ENCODE results near the gene LYST.

LYST gene

GRCh38 chr1:235867903-235868469 is 1.3 kb upstream of the LYST start:
- H3K4me3 ChIP-seq (ENCODE audit: control insufficient read depth, low read depth, low read length): no peak overlapping the region
- DNase-seq (ENCODE audit: low read depth): no peak
- no peak for TF ChIP-seq CTCF (conservative IDR thresholded peaks at IDR 0.05; ENCODE audit: control insufficient read depth, insufficient read depth, low read depth, low read length)

DNA sequence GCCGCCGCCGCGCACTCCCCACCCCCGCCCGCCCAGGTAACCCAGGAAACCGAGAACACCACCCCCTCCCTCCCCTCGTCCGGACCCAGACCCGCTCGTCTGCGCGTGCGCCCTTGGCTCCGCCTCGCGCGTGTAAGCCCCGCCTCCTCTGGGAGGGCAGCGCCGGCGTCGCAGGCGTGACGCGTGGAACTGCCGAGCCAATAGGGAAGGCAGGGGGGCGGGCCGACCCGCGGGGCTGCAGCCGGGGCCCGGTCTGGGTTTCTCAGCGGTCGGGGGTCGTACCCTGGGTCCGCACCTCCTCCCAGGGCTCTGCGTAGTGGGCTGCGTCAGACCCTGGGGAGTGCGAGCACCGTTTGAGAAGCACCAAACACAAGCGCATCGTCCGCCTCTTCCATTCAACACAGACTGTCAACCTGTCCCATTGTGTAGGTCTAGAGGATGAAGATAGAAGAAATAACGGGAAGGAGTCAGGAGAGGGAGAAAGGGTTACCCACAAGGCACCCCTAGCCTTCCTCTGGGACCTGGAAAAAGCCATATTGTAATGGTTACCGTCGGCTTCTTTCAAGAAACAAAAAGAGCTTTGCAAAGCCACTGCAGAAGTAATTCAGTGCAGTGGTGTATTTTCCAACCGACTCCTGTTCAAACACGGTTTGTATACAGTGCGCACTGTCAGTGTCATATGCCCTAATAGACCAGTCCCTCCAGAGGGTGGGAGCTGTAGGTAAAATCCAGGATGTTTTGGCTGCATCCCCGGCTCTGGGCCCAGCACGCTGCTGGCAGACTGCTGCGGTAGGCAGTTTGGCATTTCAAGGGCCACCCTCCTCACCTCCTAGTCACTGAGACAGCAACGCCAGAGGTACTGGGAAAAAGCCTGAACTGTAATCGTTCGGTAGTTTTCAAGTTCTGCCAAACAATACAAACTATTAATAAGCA is 473 bp upstream of the LYST start:
- DNase-seq (ENCODE audit: low read depth): peak; percentile 92
- peak overlapping the region; percentile 89 for H3K4me3 ChIP-seq (ENCODE audit: control insufficient read depth, low read depth, low read length)
- TF ChIP-seq CTCF (conservative IDR thresholded peaks at IDR 0.05; ENCODE audit: control insufficient read depth, insufficient read depth, low read depth, low read length): no peak

DNA sequence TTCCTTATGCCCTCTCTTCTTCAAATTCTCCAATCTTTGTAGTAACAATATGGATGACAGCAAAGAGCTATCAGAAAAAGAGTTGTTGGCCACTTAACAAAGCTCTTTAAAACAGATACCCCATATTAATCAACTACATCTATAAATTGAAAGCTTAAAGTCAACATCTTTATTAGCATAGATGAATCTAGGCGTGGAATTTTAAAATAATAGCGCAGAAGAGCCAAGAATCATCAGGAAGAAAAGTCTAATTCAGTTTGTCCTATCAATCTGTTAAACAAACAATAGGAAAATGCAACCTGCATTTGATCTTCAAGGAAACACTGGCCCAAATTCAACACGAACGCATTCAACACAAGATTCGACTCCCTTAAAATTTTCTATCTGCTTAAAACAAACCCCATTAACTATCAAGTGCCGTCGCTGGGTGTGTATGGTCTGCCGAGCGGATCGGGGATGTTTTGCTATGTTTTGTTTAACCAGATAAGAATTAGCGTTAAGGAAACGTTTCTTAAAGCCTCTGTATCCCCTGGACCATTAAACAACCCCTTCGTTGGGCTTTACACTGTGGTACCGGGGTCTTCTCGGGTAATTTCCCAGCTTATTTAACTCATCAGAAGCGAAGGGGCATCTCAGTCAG is 1.0 kb downstream of the LYST start:
- TF ChIP-seq CTCF (conservative IDR thresholded peaks at IDR 0.05; ENCODE audit: control insufficient read depth, insufficient read depth, low read depth, low read length): no peak
- H3K4me3 ChIP-seq (ENCODE audit: control insufficient read depth, low read depth, low read length): peak overlapping the region; percentile 89
- peak; percentile 18 for DNase-seq (ENCODE audit: low read depth)

DNA sequence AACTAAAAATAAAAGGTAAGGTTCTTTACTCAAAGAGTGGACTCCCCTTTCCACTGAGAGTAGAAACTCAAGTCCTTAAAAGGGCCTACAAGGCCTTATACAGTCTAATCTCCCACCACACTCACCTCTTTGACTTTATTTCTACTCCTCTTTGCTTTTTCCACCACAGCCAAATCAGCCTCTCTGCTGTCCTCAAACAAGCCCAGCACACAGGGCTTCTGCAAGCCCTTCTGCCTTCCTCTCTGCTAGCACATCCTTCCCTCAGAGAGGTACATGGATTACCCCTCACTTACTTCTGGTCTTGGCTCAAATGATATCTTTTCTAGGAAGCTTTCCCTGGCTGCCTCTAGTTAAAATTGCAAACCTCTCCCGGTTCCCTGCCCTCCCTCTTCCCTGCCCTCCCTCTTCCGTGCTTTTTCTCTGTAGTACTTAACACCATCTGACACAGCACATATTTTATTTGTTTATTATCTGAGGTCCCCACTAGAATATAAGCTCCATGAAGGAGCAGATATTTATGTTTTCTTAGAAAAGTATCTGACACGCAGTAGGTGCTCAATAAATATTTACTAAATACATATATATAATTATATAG is 1.7 kb downstream of the LYST start:
- DNase-seq (ENCODE audit: low read depth): peak; percentile 24
- peak overlapping the region; percentile 89 for H3K4me3 ChIP-seq (ENCODE audit: control insufficient read depth, low read depth, low read length)
- no peak for TF ChIP-seq CTCF (conservative IDR thresholded peaks at IDR 0.05; ENCODE audit: control insufficient read depth, insufficient read depth, low read depth, low read length)

DNA sequence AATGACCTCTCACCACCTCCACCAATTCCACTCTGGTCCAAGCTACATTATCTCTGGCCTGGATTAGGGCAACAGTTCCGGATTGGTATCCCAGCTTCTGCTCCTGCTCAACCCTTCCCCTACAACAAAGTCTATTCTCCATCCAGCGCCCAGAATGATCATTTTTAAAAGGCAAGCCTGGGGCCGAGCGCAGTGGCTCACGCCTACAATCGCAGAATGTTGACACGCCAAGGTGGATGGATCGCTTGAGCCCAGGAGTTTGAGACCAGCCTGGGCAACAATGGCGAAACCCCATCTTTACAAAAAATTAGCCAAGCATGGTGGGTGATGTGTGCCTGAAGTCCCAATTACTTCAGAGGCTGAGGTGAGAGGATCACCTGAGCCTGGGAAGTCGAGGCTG is 2.2 kb downstream of the LYST start:
- TF ChIP-seq CTCF (conservative IDR thresholded peaks at IDR 0.05; ENCODE audit: control insufficient read depth, insufficient read depth, low read depth, low read length): no peak
- H3K4me3 ChIP-seq (ENCODE audit: control insufficient read depth, low read depth, low read length): no peak overlapping the region
- DNase-seq (ENCODE audit: low read depth): no peak

DNA sequence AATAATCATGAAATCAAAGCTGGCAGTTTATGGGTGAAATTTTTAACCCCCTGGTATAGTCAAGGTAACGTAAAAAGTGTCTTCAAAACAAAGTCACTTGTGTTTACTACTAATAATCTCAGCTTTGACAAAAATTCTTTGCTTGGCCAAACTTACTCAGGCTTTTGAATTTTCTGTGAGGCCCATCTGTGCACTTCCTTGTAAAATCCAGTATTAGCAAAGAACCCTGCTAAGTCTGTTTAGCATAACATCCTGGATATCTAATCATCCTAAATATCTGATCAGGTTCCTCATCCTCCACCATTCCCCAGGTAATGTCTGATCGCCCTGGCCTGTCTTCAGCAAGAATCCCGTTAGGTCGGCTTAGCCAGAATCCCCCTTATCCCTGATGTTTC is 3.0 kb downstream of the LYST start:
- H3K4me3 ChIP-seq (ENCODE audit: control insufficient read depth, low read depth, low read length): no peak overlapping the region
- DNase-seq (ENCODE audit: low read depth): no peak
- no peak for TF ChIP-seq CTCF (conservative IDR thresholded peaks at IDR 0.05; ENCODE audit: control insufficient read depth, insufficient read depth, low read depth, low read length)

All from fibroblast of mammary gland (primary cell).